ENCODE results near the gene BTBD16. TPM values are rescaled to one million over a fixed set of nuclear protein-coding genes. Genes with fewer than 3 reads are reported as not detected.

Gene BTBD16
- total and polyA plus RNA-seq, 2 donors (not counting 3 experiments of a cell fraction or from before 2014, with no cell fraction given), result 0.04 TPM; not detected in 1

GRCh38 chr10:122229666-122230065 lies 41.4 kb upstream of the BTBD16 start:
- dilution Hi-C loops (cut with MboI; ENCODE audit: extremely low pct_ligation_motif_present, low sequenced_read_pairs), result no loop called here
- no peak for DNase-seq (ENCODE audit: low read depth, low spot score)

More at GRCh38 chr10:122229666-122230065, 41.4 kb upstream of the BTBD16 start:
- Histone ChIP-seq H3K4me1 (ENCODE audit: control insufficient read depth, extremely low read depth, insufficient read depth, low read length) (no peaks in the 10 kb centered on the region), H3K79me2 (ENCODE audit: control insufficient read depth, insufficient read depth, low read length) (no peaks in the 10 kb centered on the region), H2AFZ (ENCODE audit: low read depth, low read length) (no peak overlapping the region), H3K36me3 (ENCODE audit: control insufficient read depth in 2 of 2, extremely low read depth in 1 of 2, insufficient read depth in 2 of 2, low read length in 2 of 2) (peaks cover 6 to 7% of the 10 kb centered on the region in 2 experiments), H3K27ac (ENCODE audit: insufficient read depth, low read depth, low read length) (no peak overlapping the region), H3K4me2 (ENCODE audit: insufficient read depth, low read length) (no peak overlapping the region), H3K27me3 (ENCODE audit: control insufficient read depth in 2 of 2, insufficient read depth in 2 of 2, low read length in 2 of 2) (no peaks in the 10 kb centered on the region), H4K20me1 (replicated peaks; ENCODE audit: control insufficient read depth, extremely low read depth, insufficient read depth, low read length) (no peaks in the 10 kb centered on the region), H3K9ac (replicated peaks; ENCODE audit: extremely low read depth, insufficient read depth, low read length) (no peak overlapping the region), H3K9me1 (replicated peaks; ENCODE audit: control insufficient read depth, extremely low read depth, insufficient read depth, low read length) (no peaks in the 10 kb centered on the region), H3K4me3 (replicated peaks in 1 of 3; ENCODE audit: insufficient read depth in 1 of 3, low read depth in 1 of 3, low read length in 3 of 3) (no peak overlapping the region), H3K9me3 (replicated peaks; ENCODE audit: control insufficient read depth, insufficient read depth, low read length) (no peaks in the 10 kb centered on the region)
- CTCF ChIA-PET, result interaction anchor here (1.6 kb wide), 1 partner anchor 10 kb away, joined by 3 read pairs; no protein-coding TSS in a partner anchor
- intact Hi-C loops (cut with micrococcal nuclease), result loop anchor here (5.0 kb wide), 1 partner anchor 87 kb away; no protein-coding TSS in a partner anchor
- no TSS peak for BruUV-seq (replicated peaks)
- TF ChIP-seq POLR2A (IDR thresholded peaks at IDR 0.05; ENCODE audit: low read depth, low read length), result no peak
- no peak for TF ChIP-seq MAX (IDR thresholded peaks at IDR 0.05; ENCODE audit: insufficient read depth, insufficient read length)
- no peak for TF ChIP-seq JUN (IDR thresholded peaks at IDR 0.05; ENCODE audit: borderline replicate concordance, insufficient read depth, insufficient read length, low read depth)
- no peak for TF ChIP-seq FOS (IDR thresholded peaks at IDR 0.05; ENCODE audit: borderline replicate concordance, insufficient read depth, low read length)
- TF ChIP-seq CTCF (IDR thresholded peaks at IDR 0.05; ENCODE audit: extremely low read depth in 1 of 2, insufficient read depth in 1 of 2, low read depth in 1 of 2, low read length in 2 of 2), result no peak
- TF ChIP-seq POLR2AphosphoS5 (IDR thresholded peaks at IDR 0.05; ENCODE audit: insufficient read depth, low read depth, low read length), result no peak
- TF ChIP-seq MYC (IDR thresholded peaks at IDR 0.05; ENCODE audit: low read depth, low read length), result no peak
- no peak for TF ChIP-seq EZH2 (IDR thresholded peaks at IDR 0.05; ENCODE audit: borderline replicate concordance, low read depth, low read length, severe bottlenecking)
- TF ChIP-seq GATA2 (IDR thresholded peaks at IDR 0.05; ENCODE audit: insufficient read depth, insufficient read length, low read depth, low read length), result no peak
- POLR2A ChIA-PET, result no interaction called here
- FAIRE-seq, result no peak
